H1 (cell line): ENCODE measurements around the gene IFI30. TPM values are rescaled to one million over a fixed set of nuclear protein-coding genes. Genes with fewer than 3 reads are reported as not detected.
A peak's percentile ranks its signal among the peaks of the same experiment; 100 is the strongest.

ENCODE experiments used
- CTCF ChIA-PET: fragments of 300-600 bp; sonication (Branson Sonifier 250); formaldehyde crosslinking; loops from one replicate; lab custom pipeline; 2021; ENCODE audit not compliant: partially characterized antibody; lab: Charles Lee
- POLR2A ChIA-PET: fragments of 300-600 bp; sonication (Branson Sonifier 250); formaldehyde crosslinking; loops from one replicate; lab custom pipeline; 2021; ENCODE audit warnings: inconsistent platforms; ENCODE audit not compliant: partially characterized antibody; lab: Charles Lee
- DNase-seq, 2 experiments: peaks; one replicate each; pipeline versions ENCODE4 v3.0.0 to v3.0.0-alpha.2; 2010 to 2022; ENCODE audit warnings: low spot score in 2 of 2, low read depth in 1 of 2, mixed read lengths in 1 of 2
- FAIRE-seq: peaks from 2 replicates; lab custom pipeline; 2011; peaks lifted over from hg19 to GRCh38; lab: Jason Lieb, UNC
- H2AFZ ChIP-seq: 2 replicates; pipeline ENCODE4 v1.8.1; 2012; ENCODE audit warnings: low read length, inconsistent platforms
- H2AK5ac ChIP-seq: 2 replicates; pipeline ENCODE4 v1.6.1; 2013; ENCODE audit warnings: low read depth, low read length
- H2BK120ac ChIP-seq: replicated peaks from 2 replicates; pipeline ENCODE3; 2013; ENCODE audit warnings: low read depth, low read length, inconsistent platforms
- H2BK12ac ChIP-seq: 2 replicates; pipeline ENCODE4 v1.6.1; 2013; ENCODE audit warnings: low read depth, low read length
- H2BK15ac ChIP-seq: 2 replicates; pipeline ENCODE4 v1.6.1; 2013; ENCODE audit warnings: low read length
- H2BK20ac ChIP-seq: 2 replicates; pipeline ENCODE4 v1.6.1; 2013; ENCODE audit warnings: low read length
- H2BK5ac ChIP-seq: 2 replicates; pipeline ENCODE4 v1.6.1; 2013; ENCODE audit warnings: low read depth, low read length
- H3K14ac ChIP-seq: 2 replicates; pipeline ENCODE4 v1.6.1; 2013; ENCODE audit warnings: inconsistent platforms; ENCODE audit not compliant: insufficient read length
- H3K18ac ChIP-seq: 2 replicates; pipeline ENCODE4 v1.6.1; 2013; ENCODE audit warnings: low read length; ENCODE audit errors: extremely low read depth
- H3K23ac ChIP-seq: 2 replicates; pipeline ENCODE4 v1.6.1; 2013; ENCODE audit warnings: inconsistent platforms; ENCODE audit not compliant: insufficient read length
- H3K23me2 ChIP-seq: 2 replicates; pipeline ENCODE4 v1.6.1; 2013; ENCODE audit warnings: low read depth, low read length
- H3K27ac ChIP-seq: 2 replicates; pipeline ENCODE4 v1.6.1; 2011; ENCODE audit warnings: low read depth, low read length, inconsistent platforms
- H3K27me3 ChIP-seq, 4 experiments: replicated peaks in 1 of 4; 1 replicate in 1 of 4; 2 replicates in 3 of 4; pipeline versions ENCODE4 v1.6.1 to v1.8.1; 2011 to 2013; ENCODE audit warnings: low read length in 3 of 4, mild to moderate bottlenecking in 3 of 4, inconsistent platforms in 2 of 4, mixed read lengths in 2 of 4, moderate library complexity in 1 of 4; ENCODE audit not compliant: control insufficient read depth in 3 of 4, insufficient read depth in 3 of 4; ENCODE audit errors: extremely low read depth in 1 of 4
- H3K36me3 ChIP-seq, 4 experiments: 2 replicates each; pipeline versions ENCODE4 v1.6.1 to v1.8.1; 2011 to 2013; ENCODE audit warnings: mild to moderate bottlenecking in 4 of 4, low read length in 3 of 4, moderate library complexity in 2 of 4, control low read depth in 1 of 4, inconsistent platforms in 1 of 4; ENCODE audit not compliant: insufficient read depth in 4 of 4, control insufficient read depth in 2 of 4
- H3K4ac ChIP-seq: replicated peaks from 2 replicates; pipeline ENCODE3; 2013; ENCODE audit warnings: low read length, low read depth, mixed read lengths, inconsistent platforms; ENCODE audit not compliant: insufficient read length
- H3K4me1 ChIP-seq, 4 experiments: replicated peaks in 1 of 4; 1 replicate in 1 of 4; 2 replicates in 3 of 4; pipeline versions ENCODE4 v1.6.1 to v1.8.1; 2011 to 2013; ENCODE audit warnings: low read length in 3 of 4, inconsistent platforms in 2 of 4, mixed read lengths in 1 of 4; ENCODE audit not compliant: insufficient read depth in 4 of 4, control insufficient read depth in 3 of 4
- H3K4me2 ChIP-seq, 2 experiments: 2 replicates each; pipeline versions ENCODE4 v1.6.1 to v1.8.1; 2011 to 2013; ENCODE audit warnings: low read depth in 2 of 2, low read length in 2 of 2, control low read depth in 1 of 2, inconsistent platforms in 1 of 2, mild to moderate bottlenecking in 1 of 2; ENCODE audit not compliant: insufficient read depth in 1 of 2
- H3K4me3 ChIP-seq, 4 experiments: fragments of 200-600, 300-600 bp in 1 of 4; sonication (generic), shearing (Covaris generic), sonication (Bioruptor Twin) in 1 of 4; 2 replicates each; pipeline versions ENCODE4 v1.5.1 to v1.8.1; 2011 to 2016; ENCODE audit warnings: low read length in 4 of 4, low read depth in 3 of 4, control low read depth in 2 of 4, inconsistent platforms in 2 of 4, mild to moderate bottlenecking in 2 of 4, mixed read lengths in 1 of 4, moderate library complexity in 1 of 4; ENCODE audit not compliant: insufficient read depth in 2 of 4; ENCODE audit errors: extremely low read depth in 1 of 4
- H3K56ac ChIP-seq: replicated peaks from 2 replicates; pipeline ENCODE3; 2013; ENCODE audit warnings: low read depth, mild to moderate bottlenecking, mixed read lengths, low read length, inconsistent platforms; ENCODE audit not compliant: insufficient read length
- H3K79me1 ChIP-seq: 2 replicates; pipeline ENCODE4 v1.6.1; 2013; ENCODE audit warnings: low read depth, low read length, control low read depth
- H3K79me2 ChIP-seq, 2 experiments: 2 replicates each; pipeline versions ENCODE4 v1.6.1 to v1.8.1; 2012 to 2013; ENCODE audit warnings: low read length in 2 of 2, mild to moderate bottlenecking in 2 of 2, inconsistent platforms in 1 of 2; ENCODE audit not compliant: insufficient read depth in 2 of 2, control insufficient read depth in 1 of 2
- H3K9ac ChIP-seq, 4 experiments: replicated peaks in 1 of 4; 1 replicate in 1 of 4; 2 replicates in 3 of 4; pipeline versions ENCODE4 v1.6.1 to v1.8.1; 2011 to 2013; ENCODE audit warnings: low read depth in 3 of 4, low read length in 3 of 4, control low read depth in 2 of 4, mild to moderate bottlenecking in 2 of 4, moderate library complexity in 2 of 4, inconsistent platforms in 1 of 4; ENCODE audit errors: extremely low read depth in 1 of 4
- H3K9me3 ChIP-seq, 2 experiments: 2 replicates each; pipeline versions ENCODE4 v1.6.1 to v1.8.1; 2012 to 2013; ENCODE audit warnings: mild to moderate bottlenecking in 2 of 2, moderate library complexity in 2 of 2, control low read depth in 1 of 2, inconsistent platforms in 1 of 2, low read depth in 1 of 2, low read length in 1 of 2, mixed read lengths in 1 of 2; ENCODE audit not compliant: insufficient read depth in 2 of 2
- H4K20me1 ChIP-seq, 2 experiments: replicated peaks in 1 of 2; 2 replicates each; pipeline versions ENCODE3 to v1.8.1; 2011 to 2013; ENCODE audit warnings: inconsistent platforms in 2 of 2, low read length in 2 of 2, mild to moderate bottlenecking in 1 of 2; ENCODE audit not compliant: insufficient read depth in 2 of 2, control insufficient read depth in 1 of 2
- H4K5ac ChIP-seq: 2 replicates; pipeline ENCODE4 v1.6.1; 2013; ENCODE audit warnings: low read length, low read depth, mixed read lengths, inconsistent platforms; ENCODE audit not compliant: insufficient read length
- H4K8ac ChIP-seq: 2 replicates; pipeline ENCODE4 v1.8.0; 2013; ENCODE audit warnings: mild to moderate bottlenecking, moderate library complexity, low read length, inconsistent platforms; ENCODE audit not compliant: insufficient read depth; ENCODE audit errors: extremely low read depth
- H4K91ac ChIP-seq: replicated peaks from 2 replicates; pipeline ENCODE3; 2013; ENCODE audit warnings: low read length, mixed read lengths, inconsistent platforms; ENCODE audit not compliant: insufficient read length
- EGR1 ChIP-seq: IDR thresholded peaks from 2 replicates; pipeline ENCODE4 v1.6.1; 2011; ENCODE audit warnings: low read depth, low read length, borderline replicate concordance
- WGBS, 2 experiments: shearing (Covaris generic) in 1 of 2; methylation state at CpG; one replicate each; pipeline versions ENCODE4 v1.1.6 to v1.1.7; 2013 to 2015; ENCODE audit warnings: low lambda C conversion rate in 2 of 2, mixed read lengths in 2 of 2, inconsistent platforms in 1 of 2, low coverage in 1 of 2, missing lambda C conversion rate in 1 of 2; ENCODE audit not compliant: insufficient replicate concordance in 2 of 2, insufficient coverage in 1 of 2, insufficient read length in 1 of 2; ENCODE audit errors: extremely low coverage in 1 of 2, missing lambda C conversion rate in 1 of 2; 5-methylcytosine and 5-hydroxymethylcytosine counted together
- polyA plus RNA-seq, 7 experiments: library from polyadenylated mRNA; depleted of rRNA in 3 of 7; stranded (reverse) in 5 of 7; unstranded in 2 of 7; fragments of >200 nt in 5 of 7; fragments of 200-250 nt in 2 of 7; gene quantifications; 1 replicate in 5 of 7; 2 replicates in 1 of 7; 4 replicates in 1 of 7; pipeline versions ENCODE4 v1.2.1 to v1.2.3, GENCODE V29; 2011 to 2013; ENCODE audit warnings: missing spikeins in 2 of 7, mixed read lengths in 2 of 7
- total RNA-seq: library from RNA; stranded (reverse); fragmentation: NEBNext Ultra II Directional; extraction: Animal tissue kit (Norgen Biotek cat#: 25700); gene quantifications from 2 replicates; pipeline ENCODE4 v1.2.1, GENCODE V29; 2021

IFI30 gene
- total and polyA plus RNA-seq, 2 of the 8 experiments (the other 6 are each of a cell fraction or from before 2014, with no cell fraction given): 28.9 to 62.4 TPM

GRCh38 chr19:18211683-18212082 lies 38.1 kb downstream of the IFI30 start:
- no peaks in the 10 kb centered on the region for H3K36me3 ChIP-seq
- H2BK12ac ChIP-seq: no peak overlapping the region
- no peaks in the 10 kb centered on the region for H3K27me3 ChIP-seq
- no peak overlapping the region for H3K23ac ChIP-seq
- H2AFZ ChIP-seq: no peak overlapping the region
- H3K27ac ChIP-seq: no peak overlapping the region
- H4K91ac ChIP-seq: peak overlapping the region; percentile 39
- no peak overlapping the region for H3K14ac ChIP-seq
- no peak overlapping the region for H3K56ac ChIP-seq
- no peak overlapping the region for H2BK120ac ChIP-seq
- no peak overlapping the region for H2BK20ac ChIP-seq
- H3K9ac ChIP-seq: no peak overlapping the region
- H4K8ac ChIP-seq: no peak overlapping the region; the same call in 1 of the 2 replicates
- H3K9me3 ChIP-seq: no peaks in the 10 kb centered on the region
- POLR2A ChIA-PET: interaction anchor here (0.6 kb wide), 2 partner anchors 51 to 444 kb away, joined by 3 to 5 read pairs; no protein-coding TSS in a partner anchor
- no peaks in the 10 kb centered on the region for H3K4me1 ChIP-seq
- no peak overlapping the region for H2AK5ac ChIP-seq
- WGBS, 2 experiments: 93% methylated on average over 14 of the region's 14 CpGs; no CpG with 5 or more reads in 1 of the 2 experiments
- FAIRE-seq (no peak), DNase-seq (no peak)
- H3K23me2 ChIP-seq: no peaks in the 10 kb centered on the region
- H3K18ac ChIP-seq: no peak overlapping the region
- TF ChIP-seq EGR1: no peak
- H3K4me2 ChIP-seq: no peak overlapping the region
- no peak overlapping the region for H2BK15ac ChIP-seq
- H3K79me1 ChIP-seq: no peaks in the 10 kb centered on the region
- H3K4ac ChIP-seq: no peak overlapping the region
- H3K4me3 ChIP-seq: no peak overlapping the region
- peaks cover 0 to 2% of the 10 kb centered on the region in 2 experiments for H4K20me1 ChIP-seq
- H2BK5ac ChIP-seq: no peak overlapping the region
- H4K5ac ChIP-seq: no peak overlapping the region
- CTCF ChIA-PET: interaction anchor here (0.6 to 1.9 kb wide), 4 partner anchors 43 to 175 kb away, joined by 3 to 7 read pairs (median 4); a partner anchor contains a TSS
- H3K79me2 ChIP-seq: no peaks in the 10 kb centered on the region
